ENCODE data around the gene SPTAN1. TPM values are rescaled to one million over a fixed set of nuclear protein-coding genes. Genes with fewer than 3 reads are reported as not detected.

SPTAN1 gene
- total and polyA plus RNA-seq, 4 donors = 70.0 to 438 (median 237) TPM

GRCh38 chr9:128627906-128628305, 75.5 kb downstream of the SPTAN1 start:
- TF ChIP-seq, protein P1, sequence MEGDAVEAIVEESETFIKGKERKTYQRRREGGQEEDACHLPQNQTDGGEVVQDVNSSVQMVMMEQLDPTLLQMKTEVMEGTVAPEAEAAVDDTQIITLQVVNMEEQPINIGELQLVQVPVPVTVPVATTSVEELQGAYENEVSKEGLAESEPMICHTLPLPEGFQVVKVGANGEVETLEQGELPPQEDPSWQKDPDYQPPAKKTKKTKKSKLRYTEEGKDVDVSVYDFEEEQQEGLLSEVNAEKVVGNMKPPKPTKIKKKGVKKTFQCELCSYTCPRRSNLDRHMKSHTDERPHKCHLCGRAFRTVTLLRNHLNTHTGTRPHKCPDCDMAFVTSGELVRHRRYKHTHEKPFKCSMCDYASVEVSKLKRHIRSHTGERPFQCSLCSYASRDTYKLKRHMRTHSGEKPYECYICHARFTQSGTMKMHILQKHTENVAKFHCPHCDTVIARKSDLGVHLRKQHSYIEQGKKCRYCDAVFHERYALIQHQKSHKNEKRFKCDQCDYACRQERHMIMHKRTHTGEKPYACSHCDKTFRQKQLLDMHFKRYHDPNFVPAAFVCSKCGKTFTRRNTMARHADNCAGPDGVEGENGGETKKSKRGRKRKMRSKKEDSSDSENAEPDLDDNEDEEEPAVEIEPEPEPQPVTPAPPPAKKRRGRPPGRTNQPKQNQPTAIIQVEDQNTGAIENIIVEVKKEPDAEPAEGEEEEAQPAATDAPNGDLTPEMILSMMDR (IDR thresholded peaks at IDR 0.05; ENCODE audit: control extremely low read depth, extremely low read depth) = no peak
- Histone ChIP-seq H3K4me1 (ENCODE audit: control insufficient read depth in 5 of 5, insufficient read depth in 5 of 5, low read length in 5 of 5) (no peaks in the 10 kb centered on the region), H3K36me3 (ENCODE audit: control insufficient read depth in 4 of 4, insufficient read depth in 4 of 4, low read length in 4 of 4) (peaks cover 15 to 85% (median 59%) of the 10 kb centered on the region in 4 donors), H3K27me3 (ENCODE audit: control insufficient read depth in 3 of 3, insufficient read depth in 3 of 3, low read length in 2 of 3) (no peaks in the 10 kb centered on the region), H3K27ac (ENCODE audit: low read depth in 1 of 2, low read length in 1 of 2) (peak overlapping the region in 1 of 2 donors; percentile 26), H3K4me3 (no peak overlapping the region), H3K9ac (ENCODE audit: insufficient read depth in 1 of 2, low read length in 2 of 2) (no peak overlapping the region), H3K9me3 (ENCODE audit: control insufficient read depth in 4 of 4, insufficient read depth in 3 of 4, low read length in 3 of 4) (peaks cover 0 to 3% (median 0%) of the 10 kb centered on the region in 4 donors)
- ATAC-seq (ENCODE audit: insufficient read depth, low FRiP score) (no peak), DNase-seq (no peak)
- WGBS, 2 donors = 83 to 85% methylated on average over 13 of the region's 13 CpGs

DNA sequence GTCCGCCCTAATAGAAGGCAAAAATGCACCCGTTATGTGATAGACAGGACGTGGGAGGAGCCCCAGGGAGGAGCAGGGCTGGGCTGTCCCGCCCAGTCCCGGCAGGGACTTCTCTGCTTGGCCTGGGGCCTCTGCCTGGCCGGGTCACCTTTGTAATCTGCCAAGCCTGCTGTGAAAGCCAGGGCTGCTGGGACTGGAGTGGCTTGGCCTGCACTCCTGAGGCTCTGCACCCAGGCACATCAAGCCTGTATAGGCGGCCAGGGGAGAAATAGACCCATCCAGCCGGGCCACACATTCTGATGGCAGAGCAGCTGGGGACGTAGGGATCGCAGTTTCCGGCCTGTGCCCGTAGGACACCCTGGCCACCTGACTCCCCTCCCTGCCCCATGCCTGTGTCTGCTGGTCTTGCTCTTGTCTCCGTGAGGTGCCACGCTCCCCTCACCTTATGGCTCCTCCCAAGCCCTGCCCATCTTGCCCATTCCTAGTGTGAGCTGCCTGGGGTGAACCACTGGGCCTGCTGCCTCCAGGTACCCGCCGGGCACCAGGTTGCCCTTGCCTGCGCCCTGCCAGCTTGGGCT, 76.2 kb downstream of the SPTAN1 start:
- Histone ChIP-seq H3K4me3 (no peak overlapping the region), H3K9ac (ENCODE audit: insufficient read depth in 1 of 2, low read length in 2 of 2) (no peak overlapping the region), H3K36me3 (ENCODE audit: control insufficient read depth in 4 of 4, insufficient read depth in 4 of 4, low read length in 4 of 4) (peaks cover 15 to 89% (median 61%) of the 10 kb centered on the region in 4 donors), H3K4me1 (ENCODE audit: control insufficient read depth in 5 of 5, insufficient read depth in 5 of 5, low read length in 5 of 5) (no peaks in the 10 kb centered on the region), H3K9me3 (ENCODE audit: control insufficient read depth in 4 of 4, insufficient read depth in 3 of 4, low read length in 3 of 4) (peaks cover 0 to 3% (median 0%) of the 10 kb centered on the region in 4 donors), H3K27ac (ENCODE audit: low read depth in 1 of 2, low read length in 1 of 2) (peak overlapping the region in 1 of 2 donors; percentile 50), H3K27me3 (ENCODE audit: control insufficient read depth in 3 of 3, insufficient read depth in 3 of 3, low read length in 2 of 3) (no peaks in the 10 kb centered on the region)
- WGBS, 2 donors = 76 to 79% methylated on average over 17 of the region's 17 CpGs
- ATAC-seq (ENCODE audit: insufficient read depth, low FRiP score) (peak; percentile 45), DNase-seq (no peak)
- TF ChIP-seq, protein P1 (IDR thresholded peaks at IDR 0.05; ENCODE audit: control extremely low read depth, extremely low read depth) = no peak

- Histone ChIP-seq H3K27me3 (ENCODE audit: control insufficient read depth in 3 of 3, insufficient read depth in 3 of 3, low read length in 2 of 3) (no peaks in the 10 kb centered on the region), H3K4me3 (no peak overlapping the region), H3K27ac (ENCODE audit: low read depth in 1 of 2, low read length in 1 of 2) (peak overlapping the region in 1 of 2 donors; percentile 23), H3K9ac (ENCODE audit: insufficient read depth in 1 of 2, low read length in 2 of 2) (no peak overlapping the region), H3K36me3 (ENCODE audit: control insufficient read depth in 4 of 4, insufficient read depth in 4 of 4, low read length in 4 of 4) (peaks cover 13 to 93% (median 60%) of the 10 kb centered on the region in 4 donors), H3K4me1 (ENCODE audit: control insufficient read depth in 5 of 5, insufficient read depth in 5 of 5, low read length in 5 of 5) (no peaks in the 10 kb centered on the region), H3K9me3 (ENCODE audit: control insufficient read depth in 4 of 4, insufficient read depth in 3 of 4, low read length in 3 of 4) (peaks cover 0 to 3% (median 0%) of the 10 kb centered on the region in 4 donors)
- DNase-seq = no peak
- no peak for ATAC-seq (ENCODE audit: insufficient read depth, low FRiP score)
- TF ChIP-seq, protein P1 (IDR thresholded peaks at IDR 0.05; ENCODE audit: control extremely low read depth, extremely low read depth) = no peak
- WGBS, 2 donors = 89 to 92% methylated on average over 10 of the region's 10 CpGs
Measured at GRCh38 chr9:128629136-128629535, 76.7 kb downstream of the SPTAN1 start.

Data from lung (tissue), 12 donors.